ENCODE measurements around the gene PPP1R14B. TPM values are rescaled to one million over a fixed set of nuclear protein-coding genes. Genes with fewer than 3 reads are reported as not detected.

Gene PPP1R14B
- total and polyA plus RNA-seq, 2 experiments from 2014 or later = 115 to 239 TPM

GRCh38 chr11:64251753-64252002, 4.9 kb upstream of the PPP1R14B start:
- Histone ChIP-seq H3K27me3 (replicated peaks; ENCODE audit: insufficient read depth) (no peaks in the 10 kb centered on the region), H3K4me2 (ENCODE audit: unreplicated experiment) (peak overlapping the region; percentile 99), H3K4me3 (peak overlapping the region; percentile 91), H3K4me1 (ENCODE audit: insufficient read depth) (peaks cover 11% of the 10 kb centered on the region; the same call in 1 of the 2 replicates), H3K36me3 (ENCODE audit: low read depth) (no peaks in the 10 kb centered on the region; the same call in 1 of the 2 replicates), H3F3A (ENCODE audit: insufficient read depth) (peaks cover 5% of the 10 kb centered on the region; the same call in 1 of the 2 replicates), H3K27ac (peak overlapping the region; percentile 39), H2AFZ (peak overlapping the region; percentile 81), H3K9me3 (ENCODE audit: low read depth) (no peaks in the 10 kb centered on the region), H3K9me2 (ENCODE audit: insufficient read depth) (no peaks in the 10 kb centered on the region), H4K20me1 (ENCODE audit: insufficient read depth) (no peaks in the 10 kb centered on the region), H3K9ac (peak overlapping the region; percentile 87), H3K79me2 (ENCODE audit: insufficient read depth) (peaks cover 29% of the 10 kb centered on the region)
- 1 to 3% methylated on average over 18 of the region's 18 CpGs for WGBS, 2 experiments (ENCODE audit: low coverage in 1 of 2, low lambda C conversion rate in 2 of 2, missing lambda C conversion rate in 2 of 2)
- no peak for DNase-seq
- TF ChIP-seq EZH2 (IDR thresholded peaks at IDR 0.05; ENCODE audit: insufficient read depth, poor library complexity, severe bottlenecking) = no peak
- no peak for TF ChIP-seq EZH2phosphoT487 (IDR thresholded peaks at IDR 0.05; ENCODE audit: insufficient read depth, low read depth)
- in situ Hi-C loops (cut with MboI) = no loop called here

GRCh38 chr11:64251016-64251752, 4.4 kb upstream of the PPP1R14B start, which contains the start of gene PLCB3:
TSS of gene PLCB3 (plus strand) at chr11:64251530. CDS start at chr11:64251650, 120 bp downstream.
- WGBS, 2 experiments (ENCODE audit: low coverage in 1 of 2, low lambda C conversion rate in 2 of 2, missing lambda C conversion rate in 2 of 2) = 1 to 2% methylated on average over 19 to 46 of the region's 75 CpGs
- no peaks in the 10 kb centered on the region for H4K20me1 ChIP-seq (ENCODE audit: insufficient read depth)
- no peaks in the 10 kb centered on the region for H3K9me2 ChIP-seq (ENCODE audit: insufficient read depth)
- H3K36me3 ChIP-seq (ENCODE audit: low read depth) = no peaks in the 10 kb centered on the region; the same call in 1 of the 2 replicates
- H3K9me3 ChIP-seq (ENCODE audit: low read depth) = no peaks in the 10 kb centered on the region
- H3K9ac ChIP-seq = peak within 1 kb of the TSS; percentile 87
- TF ChIP-seq EZH2 (IDR thresholded peaks at IDR 0.05; ENCODE audit: insufficient read depth, poor library complexity, severe bottlenecking) (no peak), EZH2phosphoT487 (IDR thresholded peaks at IDR 0.05; ENCODE audit: insufficient read depth, low read depth) (no peak)
- H3K27ac ChIP-seq = peak within 1 kb of the TSS; percentile 39
- peak within 1 kb of the TSS; percentile 81 for H2AFZ ChIP-seq
- H3K4me3 ChIP-seq = peak within 1 kb of the TSS; percentile 91
- H3K27me3 ChIP-seq (replicated peaks; ENCODE audit: insufficient read depth) = no peaks in the 10 kb centered on the region
- H3K4me1 ChIP-seq (ENCODE audit: insufficient read depth) = peaks cover 11% of the 10 kb centered on the region; the same call in 1 of the 2 replicates
- H3K79me2 ChIP-seq (ENCODE audit: insufficient read depth) = peaks cover 30% of the 10 kb centered on the region
- peak within 1 kb of the TSS; percentile 99 for H3K4me2 ChIP-seq (ENCODE audit: unreplicated experiment)
- H3F3A ChIP-seq (ENCODE audit: insufficient read depth) = peaks cover 5% of the 10 kb centered on the region; the same call in 1 of the 2 replicates
- peak; percentile 82 for DNase-seq
- in situ Hi-C loops (cut with MboI) = no loop called here

GRCh38 chr11:64250415-64251015, 3.8 kb upstream of the PPP1R14B start:
- Histone ChIP-seq H2AFZ (peak overlapping the region; percentile 80), H3K4me2 (ENCODE audit: unreplicated experiment) (peak overlapping the region; percentile 67), H3K9ac (peak overlapping the region; percentile 56), H3K4me3 (peak overlapping the region; percentile 91), H3K27ac (no peak overlapping the region), H3K27me3 (replicated peaks; ENCODE audit: insufficient read depth) (no peaks in the 10 kb centered on the region), H3K9me3 (ENCODE audit: low read depth) (no peaks in the 10 kb centered on the region), H3K4me1 (ENCODE audit: insufficient read depth) (peaks cover 11% of the 10 kb centered on the region; the same call in 1 of the 2 replicates), H3K36me3 (ENCODE audit: low read depth) (no peaks in the 10 kb centered on the region; the same call in 1 of the 2 replicates), H3K9me2 (ENCODE audit: insufficient read depth) (no peaks in the 10 kb centered on the region), H3F3A (ENCODE audit: insufficient read depth) (peaks cover 6% of the 10 kb centered on the region; the same call in 1 of the 2 replicates), H4K20me1 (ENCODE audit: insufficient read depth) (no peaks in the 10 kb centered on the region), H3K79me2 (ENCODE audit: insufficient read depth) (peaks cover 36% of the 10 kb centered on the region)
- no peak for DNase-seq
- in situ Hi-C loops (cut with MboI) = no loop called here
- TF ChIP-seq EZH2phosphoT487 (IDR thresholded peaks at IDR 0.05; ENCODE audit: insufficient read depth, low read depth) (no peak), EZH2 (IDR thresholded peaks at IDR 0.05; ENCODE audit: insufficient read depth, poor library complexity, severe bottlenecking) (no peak)
- WGBS, 2 experiments (ENCODE audit: low coverage in 1 of 2, low lambda C conversion rate in 2 of 2, missing lambda C conversion rate in 2 of 2) = 23 to 27% methylated on average over 12 to 13 of the region's 13 CpGs

GRCh38 chr11:64249563-64250414, 3.0 kb upstream of the PPP1R14B start:
- no peak for DNase-seq
- peaks cover 44% of the 10 kb centered on the region for H3K79me2 ChIP-seq (ENCODE audit: insufficient read depth)
- H3K27me3 ChIP-seq (replicated peaks; ENCODE audit: insufficient read depth) = no peaks in the 10 kb centered on the region
- H2AFZ ChIP-seq = no peak overlapping the region
- no peak overlapping the region for H3K27ac ChIP-seq
- H3K9me3 ChIP-seq (ENCODE audit: low read depth) = no peaks in the 10 kb centered on the region
- peaks cover 13% of the 10 kb centered on the region; the same call in 1 of the 2 replicates for H3F3A ChIP-seq (ENCODE audit: insufficient read depth)
- no peaks in the 10 kb centered on the region for H4K20me1 ChIP-seq (ENCODE audit: insufficient read depth)
- H3K36me3 ChIP-seq (ENCODE audit: low read depth) = no peaks in the 10 kb centered on the region
- in situ Hi-C loops (cut with MboI) = no loop called here
- H3K9me2 ChIP-seq (ENCODE audit: insufficient read depth) = no peaks in the 10 kb centered on the region
- WGBS, 2 experiments (ENCODE audit: low coverage in 1 of 2, low lambda C conversion rate in 2 of 2, missing lambda C conversion rate in 2 of 2) = 87 to 92% methylated on average over 8 of the region's 8 CpGs
- no peak overlapping the region for H3K9ac ChIP-seq
- no peak overlapping the region for H3K4me2 ChIP-seq (ENCODE audit: unreplicated experiment)
- H3K4me3 ChIP-seq = no peak overlapping the region
- peaks cover 11% of the 10 kb centered on the region; the same call in 1 of the 2 replicates for H3K4me1 ChIP-seq (ENCODE audit: insufficient read depth)
- no peak for TF ChIP-seq EZH2phosphoT487 (IDR thresholded peaks at IDR 0.05; ENCODE audit: insufficient read depth, low read depth)
- no peak for TF ChIP-seq EZH2 (IDR thresholded peaks at IDR 0.05; ENCODE audit: insufficient read depth, poor library complexity, severe bottlenecking)

Data from GM23248 (cell line).